GM18519 (cell line): Measurements from ENCODE around the gene PRKCB.

Experiments
- ATAC-seq: cut with Tn5 transposase; IDR thresholded peaks from one replicate; pipeline ENCODE4 v1.9.1; 2021; ENCODE audit warnings: mild to moderate bottlenecking, moderate library complexity; ENCODE audit not compliant: unreplicated experiment, low FRiP score

PRKCB gene

DNA sequence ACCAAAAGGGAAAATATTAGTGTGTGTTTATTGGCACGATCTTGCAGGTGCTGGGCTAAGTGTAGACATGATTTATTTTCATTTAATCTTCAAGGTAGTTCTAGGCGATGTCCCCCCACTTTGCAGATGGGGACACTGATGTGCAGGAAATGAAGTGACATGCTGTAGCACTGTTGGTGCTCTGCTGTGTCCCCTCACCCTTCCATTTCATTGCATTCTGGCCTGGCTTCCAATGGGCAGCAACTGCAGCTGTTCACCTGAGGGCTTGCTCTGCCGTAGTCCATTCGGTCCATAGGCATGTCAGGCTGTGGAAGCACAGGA, 123.9 kb downstream of the PRKCB start:
- ATAC-seq = no peak

DNA sequence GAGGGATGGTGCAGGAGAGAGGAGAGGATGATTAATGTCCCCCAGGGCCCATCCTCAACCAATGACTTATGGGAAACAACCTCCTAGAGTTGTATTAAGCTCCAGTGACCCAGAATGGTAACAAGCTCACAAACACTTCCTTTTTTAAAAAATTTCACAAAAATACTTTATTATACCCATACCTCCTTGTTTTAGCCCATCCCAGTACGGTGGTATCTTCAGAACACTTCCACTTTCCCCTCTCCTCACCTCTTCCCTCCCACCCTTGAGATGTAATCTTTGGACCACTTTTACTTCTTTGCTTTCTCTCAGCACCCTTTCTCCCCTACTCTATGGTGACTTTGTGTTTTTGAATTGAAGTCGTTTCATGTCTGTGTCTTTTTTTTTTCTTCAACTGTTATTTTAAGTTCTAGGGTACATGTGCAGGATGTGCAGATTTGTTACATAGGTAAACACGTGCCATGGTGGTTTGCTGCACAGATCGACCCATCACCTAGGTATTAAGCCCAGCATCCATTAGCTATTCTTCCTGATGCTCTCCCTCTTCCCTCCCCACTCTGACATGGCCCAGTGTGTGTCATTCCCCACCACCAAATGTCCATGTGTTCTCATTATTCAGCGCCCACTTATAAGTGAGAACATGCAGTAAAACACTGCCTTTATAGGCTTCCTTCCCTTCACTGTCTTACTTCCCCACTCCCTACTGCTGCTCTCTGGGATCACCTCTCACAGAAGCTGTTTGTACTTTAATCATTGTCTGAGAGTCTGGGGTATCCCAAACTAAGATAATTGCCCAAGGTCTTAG, 124.5 kb downstream of the PRKCB start:
- no peak for ATAC-seq

DNA sequence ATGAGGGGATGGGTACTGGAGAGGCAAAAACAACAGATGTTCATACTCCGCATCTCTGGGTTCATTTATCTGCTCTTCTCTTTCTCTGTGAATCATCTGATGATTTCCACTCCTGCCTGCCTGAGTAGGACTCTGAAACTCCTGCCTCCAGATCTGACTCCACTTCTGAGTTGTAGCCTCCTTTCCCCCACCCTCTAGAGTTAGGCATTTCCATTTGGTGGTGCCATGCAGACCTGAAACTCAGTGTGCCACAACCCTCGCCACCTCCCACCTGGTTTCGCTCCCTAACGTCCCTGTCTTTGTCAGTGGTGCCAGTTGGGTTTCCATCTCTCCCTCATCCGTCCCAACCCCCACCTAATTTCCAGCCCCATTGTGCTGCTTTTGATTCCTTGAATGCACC, 126.2 kb downstream of the PRKCB start:
- ATAC-seq = no peak

DNA sequence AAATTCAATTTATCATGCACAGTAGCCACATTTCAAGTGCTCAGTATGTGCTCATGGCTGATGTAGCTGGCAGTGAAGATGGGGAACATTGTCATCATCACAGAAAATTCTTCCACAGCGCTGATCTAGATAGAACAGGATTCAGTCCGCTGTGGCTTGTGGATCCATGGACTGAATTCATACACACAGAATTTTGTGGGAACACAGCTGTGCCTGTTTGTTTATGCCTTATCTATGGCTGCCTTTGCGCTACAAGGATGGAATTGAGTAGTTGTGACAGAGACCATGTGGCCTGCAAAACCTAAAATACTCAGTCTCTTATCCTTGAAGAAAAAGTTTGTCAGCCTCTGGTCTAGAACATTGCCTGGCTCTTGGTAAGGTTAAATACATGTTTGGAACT, 128.4 kb downstream of the PRKCB start:
- no peak for ATAC-seq

DNA sequence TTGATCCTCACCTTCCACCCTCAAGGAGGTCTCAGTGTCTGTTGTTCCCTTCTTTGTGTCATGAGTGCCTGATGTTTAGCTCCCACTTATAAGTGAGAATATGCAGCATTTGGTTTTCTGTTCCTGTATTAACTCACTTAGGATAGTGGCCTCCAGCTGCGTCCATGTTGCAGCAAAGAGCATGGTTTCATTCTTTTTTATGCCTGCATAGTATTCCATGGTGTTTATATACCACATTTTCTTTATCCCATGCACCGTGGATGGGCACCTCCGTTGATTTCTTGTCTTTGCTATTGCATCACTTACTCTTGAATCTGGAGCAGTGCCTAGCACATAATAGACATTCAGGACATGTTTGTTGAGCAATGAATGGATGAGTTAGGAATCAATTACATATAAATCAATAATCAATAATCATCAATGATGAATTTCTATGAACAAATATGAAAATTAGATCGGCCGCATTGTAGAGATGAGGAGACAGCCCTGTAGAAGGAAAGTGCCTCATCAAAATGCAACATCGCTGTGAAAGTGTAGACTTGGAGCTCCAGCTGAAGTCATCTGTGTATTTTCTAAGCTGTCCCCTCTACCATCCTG, 129.5 kb downstream of the PRKCB start:
- ATAC-seq = no peak

DNA sequence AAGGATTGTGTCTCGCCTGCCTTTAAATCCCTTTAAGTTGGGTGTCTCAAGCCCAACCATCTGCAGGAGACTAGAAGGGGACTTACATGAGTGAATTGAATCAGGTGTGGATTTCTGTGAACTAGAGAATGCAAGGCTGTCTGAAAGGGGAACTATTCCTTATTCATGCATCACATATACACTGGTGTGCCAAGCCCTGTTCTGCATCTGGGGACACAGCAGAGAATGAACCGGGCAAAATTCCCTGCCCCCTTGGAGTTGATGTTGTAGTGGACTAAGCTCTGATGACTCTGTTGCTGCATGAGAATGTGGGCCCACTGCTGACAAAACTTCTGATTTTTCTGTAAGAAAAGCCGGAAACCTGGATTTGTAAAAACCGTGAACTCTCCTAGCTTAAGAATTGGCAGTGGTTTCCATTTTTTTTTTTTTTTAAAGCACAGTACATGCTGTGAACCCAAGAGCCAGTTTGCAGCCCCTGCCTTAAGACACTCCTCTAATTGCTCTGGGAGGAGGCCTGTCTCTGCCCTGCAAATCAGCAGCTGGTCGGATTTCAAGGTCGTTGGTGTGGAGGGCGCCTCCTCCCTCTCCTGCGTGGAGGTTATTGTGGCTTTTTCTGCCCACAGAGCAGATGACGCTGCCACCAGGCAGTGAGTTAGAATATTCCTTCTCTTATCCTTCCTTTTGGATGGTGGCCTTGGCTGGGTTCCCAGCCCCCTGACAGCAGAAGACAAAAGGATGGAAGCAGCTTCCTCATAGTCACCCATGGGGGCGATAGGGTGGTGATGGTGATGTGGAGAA, 131.0 kb downstream of the PRKCB start:
- no peak for ATAC-seq

DNA sequence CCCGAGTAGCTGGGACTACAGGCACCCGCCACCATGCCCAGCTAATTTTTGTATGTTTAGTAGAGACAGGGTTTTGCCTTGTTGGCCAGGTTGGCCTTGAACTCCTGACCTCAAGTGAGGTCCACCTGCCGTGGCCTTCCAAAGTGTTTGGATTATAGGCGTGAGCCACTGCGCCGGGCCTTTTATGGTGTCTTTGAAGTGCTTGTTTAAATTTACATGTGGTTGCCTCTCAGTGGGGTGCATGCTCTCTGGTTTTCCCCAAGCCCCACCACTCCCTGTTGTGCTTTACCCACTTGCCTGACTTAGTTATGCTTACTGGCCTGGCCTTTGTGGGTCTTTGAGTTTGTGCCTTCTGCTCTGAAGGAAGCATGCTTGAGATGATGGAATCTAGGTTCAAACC, 132.0 kb downstream of the PRKCB start:
- no peak for ATAC-seq

DNA sequence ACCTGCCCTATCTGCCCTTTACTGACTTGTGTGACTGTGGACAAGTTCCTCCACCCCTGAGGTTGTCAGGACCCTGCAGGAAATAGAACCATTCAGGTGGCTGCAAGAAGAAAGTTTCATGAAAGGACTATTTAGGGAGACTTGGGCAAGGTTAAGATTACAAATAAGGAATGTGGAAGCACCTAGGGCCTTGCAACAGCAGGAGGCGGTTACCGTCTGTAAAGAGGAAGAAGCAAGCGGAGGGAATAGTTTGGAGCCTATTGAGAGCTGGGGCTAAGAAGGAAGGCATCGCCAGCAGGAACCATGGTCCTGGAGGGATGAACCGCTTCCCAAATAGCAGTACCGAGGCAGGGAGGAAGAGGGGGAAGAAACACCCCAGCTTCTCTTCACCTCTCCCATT, 132.4 kb downstream of the PRKCB start:
- no peak for ATAC-seq

DNA sequence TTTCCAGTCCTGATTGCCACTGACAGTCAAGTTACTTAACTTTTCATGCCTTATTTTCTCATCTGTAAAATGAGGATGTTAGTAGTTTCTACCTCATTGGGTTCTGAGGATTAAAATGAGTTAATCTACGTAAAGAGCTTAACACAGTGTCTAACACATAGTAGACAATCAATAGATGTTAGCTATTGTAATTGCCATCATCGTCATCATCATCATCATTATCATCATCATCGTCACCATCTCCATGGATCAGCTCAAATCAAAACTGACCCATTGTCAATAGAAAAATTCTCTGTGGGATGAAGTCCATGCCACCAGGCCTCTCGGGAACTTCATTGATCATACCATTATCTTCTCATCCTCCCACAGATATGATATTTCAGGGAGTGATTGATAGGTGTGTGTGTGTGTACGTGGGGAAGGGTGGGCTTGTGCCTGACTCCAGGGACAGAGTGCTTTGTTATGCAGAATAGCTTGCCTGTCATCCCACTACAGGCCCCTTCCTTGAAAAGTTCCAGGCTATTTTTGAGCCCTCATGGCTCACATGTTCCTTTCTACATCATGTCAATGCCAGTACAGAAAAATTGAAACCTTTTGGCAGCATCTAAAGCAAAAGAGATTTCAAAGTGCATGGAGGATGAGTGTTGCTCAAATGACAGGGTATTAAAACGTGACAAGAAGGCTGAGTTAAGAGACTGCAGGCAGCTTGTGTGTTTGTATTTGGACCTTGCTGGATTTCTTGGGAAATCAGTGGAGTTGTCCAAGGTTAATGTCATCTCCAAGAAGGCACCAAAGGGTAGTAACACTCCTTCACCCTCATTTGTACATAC, 133.9 kb downstream of the PRKCB start:
- ATAC-seq = no peak

DNA sequence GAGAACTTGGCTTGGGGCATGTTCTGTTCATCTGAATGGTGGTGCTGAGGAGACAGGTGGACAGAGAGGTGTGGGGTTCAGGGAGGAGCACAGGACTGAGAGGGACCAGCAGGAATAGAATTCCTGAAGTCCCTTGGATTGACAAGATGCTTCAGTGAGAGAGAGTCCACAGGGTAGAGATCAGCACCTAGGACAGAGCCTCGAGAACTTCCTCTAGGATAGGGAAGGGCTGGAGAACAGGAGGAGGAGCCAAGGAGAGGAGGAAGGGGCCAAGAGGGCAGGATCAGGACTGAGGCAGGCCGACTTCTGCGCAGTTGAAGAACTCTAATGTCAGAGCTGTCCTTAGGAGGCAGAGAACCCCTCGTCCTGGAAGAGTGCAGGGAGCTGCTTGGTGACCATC, 138.4 kb downstream of the PRKCB start:
- no peak for ATAC-seq

DNA sequence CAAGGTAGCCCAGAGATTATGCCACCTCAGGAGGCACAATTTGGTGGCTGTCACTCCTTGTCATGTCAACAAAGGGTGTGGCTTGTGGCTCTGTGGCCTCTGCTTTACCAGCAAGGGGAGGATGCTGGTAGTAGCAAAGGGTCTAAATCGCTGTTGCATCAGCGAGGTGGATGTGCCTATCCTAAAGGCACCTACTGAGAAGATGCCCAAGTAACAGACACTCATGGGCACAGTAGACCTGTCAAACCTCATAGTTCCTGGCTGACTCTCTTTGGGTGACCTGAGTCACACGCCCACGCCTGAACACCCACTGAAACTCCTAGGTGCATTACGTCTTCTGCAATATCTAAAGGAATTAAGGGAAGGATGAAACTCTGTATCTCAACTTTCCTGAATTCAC, 139.5 kb downstream of the PRKCB start:
- no peak for ATAC-seq

DNA sequence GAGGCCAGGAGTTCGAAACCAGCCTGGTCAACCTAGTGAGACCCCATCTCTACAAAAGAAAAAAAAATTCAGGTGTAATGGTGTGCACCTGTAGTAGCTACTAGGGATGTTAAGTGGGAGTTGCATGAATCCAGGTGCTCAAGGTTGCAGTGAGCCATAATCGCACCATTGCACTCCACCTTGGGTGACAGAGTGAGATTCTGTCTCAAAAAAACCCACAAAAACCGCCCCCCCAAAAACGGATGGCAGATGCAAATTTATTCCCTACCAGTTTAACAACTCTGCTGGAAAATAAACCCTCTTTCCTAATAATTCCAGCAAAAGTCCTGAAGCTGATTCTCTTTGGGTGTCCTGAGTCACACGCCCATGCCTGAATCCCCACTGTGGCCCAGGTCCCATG, 140.3 kb downstream of the PRKCB start:
- ATAC-seq = no peak

DNA sequence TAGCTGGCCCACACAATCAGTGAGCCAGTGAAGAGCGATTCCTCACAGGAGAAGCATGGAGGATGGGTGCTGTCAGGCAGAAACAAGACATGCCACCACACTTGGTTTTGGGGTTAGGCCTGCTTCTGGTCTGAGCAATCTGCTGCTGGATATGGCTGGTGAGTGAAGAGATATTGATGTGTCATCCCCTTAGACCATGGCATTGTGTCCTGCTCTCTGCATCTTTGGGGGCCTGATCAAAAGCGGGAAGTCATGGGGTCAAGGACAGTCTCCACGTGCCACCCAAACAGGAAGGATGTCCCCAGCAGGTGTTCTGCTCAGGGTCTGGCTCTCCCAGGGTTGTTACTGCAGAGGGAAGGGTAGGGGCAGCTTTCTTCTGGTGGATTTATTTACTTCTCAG, 140.7 kb downstream of the PRKCB start:
- no peak for ATAC-seq

DNA sequence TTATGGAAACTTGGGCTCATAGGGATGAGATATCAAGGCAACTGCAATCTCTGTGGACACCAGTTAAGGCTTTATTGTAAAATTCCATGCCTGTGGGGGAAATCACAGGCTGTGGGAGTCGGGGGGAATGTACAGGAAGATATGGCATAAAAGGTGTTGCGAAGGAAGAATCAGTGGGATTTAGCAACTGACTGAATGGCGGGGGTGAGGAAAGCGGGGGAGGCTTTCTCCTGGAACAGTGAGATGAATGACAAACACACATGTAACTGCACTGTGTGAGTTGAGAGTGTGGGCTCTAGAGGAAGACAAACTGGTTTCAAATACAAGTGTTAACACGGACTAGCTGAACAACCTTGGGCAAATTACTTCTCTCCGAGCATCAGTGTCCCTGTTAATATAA, 143.7 kb downstream of the PRKCB start:
- no peak for ATAC-seq

DNA sequence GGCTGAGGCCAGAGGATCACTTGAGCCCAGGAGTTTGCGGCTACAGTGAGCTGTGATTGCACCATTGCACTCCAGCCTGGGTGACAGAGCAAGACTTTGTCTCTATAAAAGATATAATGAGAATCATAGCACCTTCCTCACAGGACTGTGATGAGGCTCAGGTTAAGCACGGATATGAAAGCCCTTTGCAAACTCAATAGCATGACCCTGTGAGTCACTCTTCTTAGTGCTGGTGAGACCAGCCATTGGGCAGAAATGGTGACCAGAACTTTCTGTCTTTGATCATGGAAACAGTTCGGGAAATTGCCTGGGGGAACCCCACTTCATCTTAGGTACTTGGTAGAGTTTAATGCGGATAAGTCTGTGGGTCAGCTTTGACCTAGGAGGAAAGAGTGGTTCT, 144.2 kb downstream of the PRKCB start:
- no peak for ATAC-seq

DNA sequence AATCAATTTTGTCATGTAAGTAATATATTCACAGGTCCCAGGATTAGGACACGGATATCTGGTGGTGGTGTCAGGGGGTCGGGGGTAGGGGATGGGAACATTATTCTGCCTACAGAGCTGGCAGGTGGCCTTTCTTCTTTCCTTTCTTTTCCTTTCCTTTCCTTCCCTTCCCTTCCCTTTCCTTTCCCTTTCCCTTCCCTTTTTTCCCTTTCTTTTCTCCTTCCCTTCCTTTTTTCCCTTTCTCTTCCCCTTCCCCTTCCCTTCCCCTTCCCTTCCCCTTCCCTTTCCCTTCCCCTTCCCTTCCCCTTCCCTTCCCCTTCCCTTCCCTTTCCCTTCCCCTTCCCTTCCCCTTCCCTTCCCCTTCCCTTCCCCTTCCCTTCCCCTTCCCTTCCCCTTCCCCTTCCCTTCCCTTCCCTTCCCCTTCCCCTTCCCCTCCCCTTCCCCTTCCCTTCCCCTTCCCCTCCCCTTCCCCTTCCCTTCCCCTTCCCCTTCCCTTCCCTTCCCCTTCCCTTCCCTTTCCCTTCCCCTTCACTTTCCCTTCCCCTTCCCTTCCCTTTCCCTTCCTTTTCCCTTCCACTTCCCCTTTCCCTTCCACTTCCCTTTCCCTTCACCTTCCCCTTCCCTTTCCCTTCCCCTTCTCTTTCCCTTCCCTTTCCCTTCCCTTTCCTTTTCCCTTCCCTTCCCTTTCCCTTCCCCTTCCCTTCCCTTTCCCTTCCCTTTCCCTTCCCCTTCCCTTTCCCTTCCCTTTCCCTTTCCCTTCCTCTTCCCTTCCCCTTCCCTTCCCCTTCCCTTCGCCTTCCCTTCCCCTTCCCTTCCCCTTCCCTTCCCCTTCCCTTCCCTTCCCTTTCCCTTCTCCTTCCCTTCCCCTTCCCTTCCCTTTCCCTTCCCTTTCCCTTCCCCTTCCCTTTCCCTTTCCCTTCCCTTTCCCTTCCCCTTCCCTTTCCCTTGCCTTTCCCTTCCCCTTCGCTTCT, 145.9 kb downstream of the PRKCB start:
- no peak for ATAC-seq

DNA sequence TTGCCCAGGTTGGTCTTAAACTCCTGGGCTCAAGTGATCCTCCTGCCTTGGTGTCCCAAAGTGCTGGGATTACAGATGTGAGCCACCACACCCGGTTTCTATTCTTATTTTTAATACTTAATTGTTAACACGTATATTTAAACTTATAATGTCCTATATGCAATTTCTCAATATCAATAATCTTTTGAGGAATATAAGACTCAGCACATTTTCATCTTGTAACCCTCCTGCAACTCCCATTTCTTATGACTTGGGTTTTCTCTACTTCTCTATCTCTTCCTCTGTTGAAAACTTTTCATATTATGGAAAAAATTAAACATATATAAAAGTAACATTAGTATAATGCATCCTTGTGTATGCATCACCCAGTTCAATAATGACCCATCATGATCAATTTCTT, 150.7 kb downstream of the PRKCB start:
- no peak for ATAC-seq

DNA sequence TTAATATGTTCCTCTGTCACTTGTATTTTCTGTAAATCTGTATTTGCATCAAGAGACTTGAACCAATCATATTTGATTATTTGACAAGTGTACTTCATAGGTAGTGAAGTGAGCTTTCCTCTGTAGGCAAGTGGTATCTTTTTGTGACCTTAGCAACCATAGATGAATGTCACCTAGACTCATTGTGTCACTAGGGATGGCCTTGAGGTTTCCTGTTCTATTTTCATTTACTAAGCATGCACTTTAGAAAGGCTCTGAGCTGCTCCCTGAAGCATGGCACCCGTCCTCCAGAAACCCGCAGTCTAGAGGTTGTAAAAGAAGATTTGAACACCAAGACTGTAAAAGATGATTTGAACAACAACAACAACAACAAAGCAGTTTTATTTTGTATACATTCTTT, 151.7 kb downstream of the PRKCB start:
- ATAC-seq = peak; percentile 86

DNA sequence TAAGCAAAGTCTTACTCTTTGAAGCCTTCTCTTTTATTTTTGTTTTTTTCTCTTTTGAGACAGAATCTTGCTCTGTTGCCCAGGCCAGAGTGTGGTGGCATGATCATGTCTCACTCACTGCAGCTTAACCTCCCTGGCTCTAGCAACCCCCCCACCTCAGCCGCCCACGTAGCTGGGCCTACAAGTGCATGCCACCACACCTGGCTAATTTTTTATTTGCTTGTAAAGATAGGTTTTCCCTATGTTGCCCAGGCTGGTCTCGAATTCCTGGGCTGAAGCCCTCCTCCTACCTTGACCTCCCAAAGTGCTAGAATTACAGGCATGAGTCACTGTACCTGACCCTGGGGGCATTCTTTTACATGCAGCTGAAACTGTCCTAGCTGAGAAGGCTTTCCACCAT, 154.7 kb downstream of the PRKCB start:
- no peak for ATAC-seq

DNA sequence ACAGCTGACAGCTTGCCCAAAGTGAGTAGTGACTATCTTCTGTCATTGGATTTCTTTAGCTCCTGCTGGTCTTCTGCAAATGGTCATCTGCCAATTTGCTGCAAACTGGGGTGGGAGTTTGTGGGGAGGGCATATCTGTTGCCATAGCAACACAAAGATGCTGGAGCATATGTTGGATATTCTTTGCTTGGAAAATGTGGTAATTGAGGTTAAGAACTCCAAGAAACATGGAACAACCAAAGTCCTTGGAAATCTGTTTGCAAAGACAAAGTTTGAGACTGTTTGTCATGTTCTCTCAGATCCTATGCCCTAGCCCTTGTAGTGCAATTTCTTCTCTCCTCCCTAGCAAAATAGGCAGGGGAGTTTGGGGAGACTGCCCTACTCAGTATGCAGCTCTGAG, 155.3 kb downstream of the PRKCB start:
- no peak for ATAC-seq
